ENCODE results near the gene OR1Q1.
"Not testable (repeated sequence)": the region's sequence is repeated elsewhere in the genome, so short reads cannot be mapped to it uniquely, and the experiment has no call there.

The OR1Q1 gene

GRCh38 chr9:122614362-122614761, at the start of gene OR1Q1:
Gene OR1Q1 (plus strand): TSS chr9:122614738. CDS start chr9:122614738, 0 bp downstream.
- no peaks in the 10 kb centered on the region for H3K4me1 Mint-ChIP-seq (ENCODE audit: low read depth)
- no peaks in the 10 kb centered on the region for H3K27me3 Mint-ChIP-seq
- no peak within 1 kb of the TSS for H3K27ac Mint-ChIP-seq
- H3K9me3 Mint-ChIP-seq = peaks cover 4% of the 10 kb centered on the region
- no peaks in the 10 kb centered on the region for H3K36me3 Mint-ChIP-seq (ENCODE audit: low read depth)
- no peak within 1 kb of the TSS for H3K4me3 Mint-ChIP-seq

- no peaks in the 10 kb centered on the region for H3K36me3 Mint-ChIP-seq (ENCODE audit: low read depth)
- no peaks in the 10 kb centered on the region for H3K9me3 Mint-ChIP-seq
- no peak overlapping the region for H3K4me3 Mint-ChIP-seq
- H3K4me1 Mint-ChIP-seq (ENCODE audit: low read depth) = peaks cover 17% of the 10 kb centered on the region
- peaks cover 3% of the 10 kb centered on the region for H3K27me3 Mint-ChIP-seq
- no peak overlapping the region for H3K27ac Mint-ChIP-seq
Measured at GRCh38 chr9:122567901-122568300, 46.6 kb upstream of the OR1Q1 start.

GRCh38 chr9:122572456-122572855, 42.1 kb upstream of the OR1Q1 start:
- Mint-ChIP-seq H3K4me1 (ENCODE audit: low read depth) (peaks cover 14% of the 10 kb centered on the region), H3K9me3 (no peaks in the 10 kb centered on the region), H3K27ac (peak overlapping the region; percentile 23)

GRCh38 chr9:122579874-122580273, 34.7 kb upstream of the OR1Q1 start:
- H3K27me3 Mint-ChIP-seq = no peaks in the 10 kb centered on the region
- H3K36me3 Mint-ChIP-seq (ENCODE audit: low read depth) = no peaks in the 10 kb centered on the region

More at GRCh38 chr9:122572456-122572855, 42.1 kb upstream of the OR1Q1 start:
- H3K36me3 Mint-ChIP-seq (ENCODE audit: low read depth) = no peaks in the 10 kb centered on the region
- peaks cover 3% of the 10 kb centered on the region for H3K27me3 Mint-ChIP-seq
- H3K4me3 Mint-ChIP-seq = no peak overlapping the region

GRCh38 chr9:122580360-122580759, 34.2 kb upstream of the OR1Q1 start:
- no peaks in the 10 kb centered on the region for H3K9me3 Mint-ChIP-seq
- H3K27ac Mint-ChIP-seq = no peak overlapping the region
- no peaks in the 10 kb centered on the region for H3K36me3 Mint-ChIP-seq (ENCODE audit: low read depth)
- no peaks in the 10 kb centered on the region for H3K27me3 Mint-ChIP-seq
- H3K4me1 Mint-ChIP-seq (ENCODE audit: low read depth) = no peaks in the 10 kb centered on the region
- no peak overlapping the region for H3K4me3 Mint-ChIP-seq

More at GRCh38 chr9:122579874-122580273, 34.7 kb upstream of the OR1Q1 start:
- Mint-ChIP-seq H3K9me3 (no peaks in the 10 kb centered on the region), H3K27ac (no peak overlapping the region), H3K4me1 (ENCODE audit: low read depth) (no peaks in the 10 kb centered on the region), H3K4me3 (no peak overlapping the region)

- not testable (repeated sequence) for H3K27ac Mint-ChIP-seq; H3K4me3 Mint-ChIP-seq; H3K27me3 Mint-ChIP-seq; H3K9me3 Mint-ChIP-seq; H3K4me1 Mint-ChIP-seq (ENCODE audit: low read depth); H3K36me3 Mint-ChIP-seq (ENCODE audit: low read depth)
Measured at GRCh38 chr9:122583284-122583683, 31.3 kb upstream of the OR1Q1 start, which contains the start of gene OR1L8. Gene OR1L8 (minus strand): TSS chr9:122583384. CDS start chr9:122568477, 14,907 bp downstream.

- H3K27ac Mint-ChIP-seq = no peak overlapping the region
- peaks cover 3% of the 10 kb centered on the region for H3K27me3 Mint-ChIP-seq
- H3K9me3 Mint-ChIP-seq = peaks cover 6% of the 10 kb centered on the region
- H3K4me3 Mint-ChIP-seq = no peak overlapping the region
- no peaks in the 10 kb centered on the region for H3K4me1 Mint-ChIP-seq (ENCODE audit: low read depth)
- H3K36me3 Mint-ChIP-seq (ENCODE audit: low read depth) = no peaks in the 10 kb centered on the region
Measured at GRCh38 chr9:122605691-122606090, 8.8 kb upstream of the OR1Q1 start.

GRCh38 chr9:122606587-122606986, 8.0 kb upstream of the OR1Q1 start:
- H3K4me3 Mint-ChIP-seq = no peak overlapping the region

GRCh38 chr9:122609804-122610203, 4.7 kb upstream of the OR1Q1 start:
- H3K4me1 Mint-ChIP-seq (ENCODE audit: low read depth) = no peaks in the 10 kb centered on the region
- H3K9me3 Mint-ChIP-seq = no peaks in the 10 kb centered on the region
- H3K36me3 Mint-ChIP-seq (ENCODE audit: low read depth) = no peaks in the 10 kb centered on the region
- no peak overlapping the region for H3K4me3 Mint-ChIP-seq
- no peaks in the 10 kb centered on the region for H3K27me3 Mint-ChIP-seq
- H3K27ac Mint-ChIP-seq = no peak overlapping the region

More at GRCh38 chr9:122606587-122606986, 8.0 kb upstream of the OR1Q1 start:
- Mint-ChIP-seq H3K27ac (no peak overlapping the region), H3K27me3 (no peaks in the 10 kb centered on the region), H3K36me3 (ENCODE audit: low read depth) (no peaks in the 10 kb centered on the region), H3K9me3 (no peaks in the 10 kb centered on the region), H3K4me1 (ENCODE audit: low read depth) (no peaks in the 10 kb centered on the region)

GRCh38 chr9:122619996-122620395, 5.5 kb downstream of the OR1Q1 start:
- peaks cover 4% of the 10 kb centered on the region for H3K9me3 Mint-ChIP-seq
- peaks cover 6% of the 10 kb centered on the region for H3K27me3 Mint-ChIP-seq
- no peaks in the 10 kb centered on the region for H3K36me3 Mint-ChIP-seq (ENCODE audit: low read depth)
- no peak overlapping the region for H3K27ac Mint-ChIP-seq
- no peaks in the 10 kb centered on the region for H3K4me1 Mint-ChIP-seq (ENCODE audit: low read depth)
- no peak overlapping the region for H3K4me3 Mint-ChIP-seq

GRCh38 chr9:122642226-122642625, 27.7 kb downstream of the OR1Q1 start:
- no peaks in the 10 kb centered on the region for H3K36me3 Mint-ChIP-seq (ENCODE audit: low read depth)
- no peak overlapping the region for H3K4me3 Mint-ChIP-seq
- H3K27ac Mint-ChIP-seq = no peak overlapping the region
- no peaks in the 10 kb centered on the region for H3K4me1 Mint-ChIP-seq (ENCODE audit: low read depth)
- peaks cover 8% of the 10 kb centered on the region for H3K9me3 Mint-ChIP-seq
- peaks cover 25% of the 10 kb centered on the region for H3K27me3 Mint-ChIP-seq

- Mint-ChIP-seq H3K36me3 (ENCODE audit: low read depth) (no peaks in the 10 kb centered on the region), H3K27ac (no peak overlapping the region), H3K27me3 (peaks cover 3% of the 10 kb centered on the region), H3K4me3 (no peak overlapping the region), H3K9me3 (no peaks in the 10 kb centered on the region), H3K4me1 (ENCODE audit: low read depth) (no peaks in the 10 kb centered on the region)
Measured at GRCh38 chr9:122656378-122656777, 41.8 kb downstream of the OR1Q1 start.

- Mint-ChIP-seq H3K36me3 (ENCODE audit: low read depth) (no peaks in the 10 kb centered on the region), H3K4me1 (ENCODE audit: low read depth) (no peaks in the 10 kb centered on the region), H3K27me3 (peaks cover 6% of the 10 kb centered on the region), H3K27ac (no peak within 1 kb of the TSS), H3K4me3 (no peak within 1 kb of the TSS), H3K9me3 (no peaks in the 10 kb centered on the region)
Measured at GRCh38 chr9:122657527-122657926, 43.0 kb downstream of the OR1Q1 start, which contains the start of gene OR1B1. Gene OR1B1 (minus strand): TSS chr9:122657627.

GRCh38 chr9:122661416-122661815, 46.9 kb downstream of the OR1Q1 start, which contains the start of gene OR1L1:
Gene OR1L1 (plus strand): TSS chr9:122661716. CDS start chr9:122661716, 0 bp downstream.
- Mint-ChIP-seq H3K27ac (no peak within 1 kb of the TSS), H3K36me3 (ENCODE audit: low read depth) (no peaks in the 10 kb centered on the region), H3K27me3 (peaks cover 14% of the 10 kb centered on the region), H3K4me1 (ENCODE audit: low read depth) (no peaks in the 10 kb centered on the region), H3K9me3 (peaks cover under 1% of the 10 kb centered on the region), H3K4me3 (no peak within 1 kb of the TSS)

All from stimulated activated naive CD8-positive, alpha-beta T cell treated with anti-CD3 and anti-CD28 coated beads, Interleukin-15, Interleukin-2, amounts not matched to agents 100 ng/mL and 50 ng/mL, for 24 hours (primary cell).